PC-9 (cell line): ENCODE data around the gene ZDHHC16. TPM values are rescaled to one million over a fixed set of nuclear protein-coding genes. Genes with fewer than 3 reads are reported as not detected.

ENCODE experiments used
- BruUV-seq: library from RNA; stranded (reverse); fragments of 400-500 nt; replicated peaks from 2 replicates; lab custom pipeline; 2021; lab: Mats Ljungman, UMichigan
- CTCF ChIA-PET: fragments of 300-600 bp; sonication (Branson Sonifier 250); formaldehyde crosslinking; loops from one replicate; lab custom pipeline; 2022; ENCODE audit warnings: antibody characterized with exemption; lab: Charles Lee
- POLR2A ChIA-PET: fragments of 300-600 bp; sonication (Branson Sonifier 250); formaldehyde crosslinking; loops from one replicate; lab custom pipeline; 2022; ENCODE audit warnings: antibody characterized with exemption; ENCODE audit not compliant: unreplicated experiment; lab: Charles Lee
- DNase-seq, 2 experiments: peaks; one replicate each; pipeline versions ENCODE4 v3.0.0 to v3.0.0-alpha.2; 2015 to 2022; ENCODE audit warnings: mixed read lengths in 1 of 2
- H2AFZ ChIP-seq: fragments of 200-600 bp; sonication (generic); 2 replicates; pipeline ENCODE4 v1.8.1; 2017; ENCODE audit warnings: antibody characterized with exemption
- H3F3A ChIP-seq: fragments of 200-600 bp; sonication (generic); 2 replicates; pipeline ENCODE4 v1.8.1; 2017; ENCODE audit warnings: antibody characterized with exemption, mild to moderate bottlenecking, low read depth; ENCODE audit not compliant: insufficient read depth
- H3K27ac ChIP-seq: fragments of 200-600 bp; sonication (generic); 2 replicates; pipeline ENCODE4 v1.6.1; 2016; ENCODE audit warnings: mixed run types
- H3K27me3 ChIP-seq: fragments of 200-600 bp; sonication (generic); 2 replicates; pipeline ENCODE4 v1.6.1; 2016; ENCODE audit warnings: low read depth, mixed run types; ENCODE audit not compliant: insufficient read depth
- H3K36me3 ChIP-seq: fragments of 200-600 bp; sonication (generic); 2 replicates; pipeline ENCODE4 v1.6.1; 2016; ENCODE audit warnings: low read depth, mixed run types
- H3K4me1 ChIP-seq: fragments of 200-600 bp; sonication (generic); replicated peaks from 2 replicates; pipeline ENCODE4 v1.6.1; 2016; ENCODE audit warnings: mixed run types; ENCODE audit not compliant: insufficient read depth
- H3K4me2 ChIP-seq: fragments of 200-600 bp; sonication (generic); 2 replicates; pipeline ENCODE4 v1.6.1; 2017; ENCODE audit warnings: mixed run types
- H3K4me3 ChIP-seq: fragments of 200-600 bp; sonication (generic); 2 replicates; pipeline ENCODE4 v1.6.1; 2016; ENCODE audit warnings: mixed run types
- H3K79me2 ChIP-seq: fragments of 200-600 bp; sonication (generic); 2 replicates; pipeline ENCODE4 v1.6.1; 2017; ENCODE audit warnings: low read depth, mixed run types
- H3K9me2 ChIP-seq: fragments of 200-600 bp; sonication (generic); 2 replicates; pipeline ENCODE4 v1.8.1; 2017; ENCODE audit warnings: mild to moderate bottlenecking; ENCODE audit not compliant: insufficient read depth
- H3K9me3 ChIP-seq: fragments of 200-600 bp; sonication (generic); 2 replicates; pipeline ENCODE4 v1.8.1; 2016; ENCODE audit warnings: low read depth; ENCODE audit not compliant: insufficient read depth
- H4K20me1 ChIP-seq: fragments of 200-600 bp; sonication (generic); 2 replicates; pipeline ENCODE4 v1.8.1; 2017; ENCODE audit not compliant: insufficient read depth
- EZH2 ChIP-seq: fragments of 200-600 bp; sonication (generic); IDR thresholded peaks from 2 replicates; pipeline ENCODE4 v1.8.0; 2017; ENCODE audit warnings: antibody characterized with exemption, low read depth
- intact Hi-C: fragments of 100-400 bp; cut with micrococcal nuclease; formaldehyde crosslinking; loops from one replicate; pipeline ENCODE4 v1.10.0; 2022; ENCODE audit not compliant: unreplicated experiment
- total RNA-seq: library from RNA; stranded (reverse); gene quantifications from 2 replicates; pipeline ENCODE4 v1.2.3, GENCODE V29; 2021
- TF ChIP-seq, protein P1 (sequence below): fragments of 200-600 bp; sonication (generic); conservative IDR thresholded peaks from 2 replicates; pipeline ENCODE4 v1.6.1; 2017; ENCODE audit warnings: mixed run types, antibody characterized with exemption, mild to moderate bottlenecking, moderate library complexity

Gene ZDHHC16
- total RNA-seq, 1 experiment from 2014 or later: 29.6 TPM

DNA sequence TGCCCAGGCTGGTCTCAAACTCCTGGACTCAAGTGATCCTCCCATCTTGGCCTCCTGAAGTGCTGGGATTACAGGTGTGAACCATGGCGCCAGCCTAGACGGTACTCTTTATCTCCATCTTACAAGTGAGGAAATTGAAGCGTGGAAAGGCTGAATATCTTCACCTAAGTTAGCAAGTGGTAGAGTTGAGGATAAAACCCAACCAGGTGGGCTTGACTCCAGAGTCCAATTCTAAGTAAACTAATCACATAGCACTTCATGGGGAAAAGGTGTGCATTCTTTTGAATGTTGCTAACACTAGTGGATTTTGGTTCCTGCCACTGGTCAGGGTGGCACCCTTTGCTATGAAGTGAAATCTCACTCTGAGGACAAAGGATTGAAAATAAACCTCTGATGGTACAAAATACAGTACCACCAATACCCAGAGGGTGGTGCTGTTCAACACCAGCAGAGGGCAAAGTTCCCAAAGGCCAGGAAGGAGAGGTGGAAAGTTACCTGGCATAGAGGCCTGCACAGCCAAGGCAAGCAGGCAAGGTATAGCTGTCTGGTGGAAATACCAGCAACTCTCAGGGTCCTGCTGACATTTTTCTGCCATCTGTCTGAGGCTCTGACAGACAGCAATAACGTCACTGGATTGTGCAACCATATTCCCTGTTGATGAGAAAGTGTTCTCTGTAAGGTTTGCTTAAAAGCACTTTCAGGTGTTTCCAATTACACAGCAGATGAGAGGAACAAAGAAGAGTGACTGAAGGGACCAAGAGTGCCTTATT is 17.6 kb downstream of the ZDHHC16 start:
- peak; percentile 54 to 71 for DNase-seq
- Histone ChIP-seq H4K20me1 (no peaks in the 10 kb centered on the region; the same call in 1 of the 2 replicates), H3F3A (peaks cover 16% of the 10 kb centered on the region), H2AFZ (no peak overlapping the region), H3K36me3 (no peaks in the 10 kb centered on the region), H3K27me3 (no peaks in the 10 kb centered on the region), H3K4me1 (peaks cover 7% of the 10 kb centered on the region; the same call in 1 of the 2 replicates), H3K4me2 (no peak overlapping the region), H3K9me3 (no peaks in the 10 kb centered on the region), H3K4me3 (no peak overlapping the region), H3K27ac (0 out of 2 replicates have a peak overlapping the region, but pooled peaks have one; percentile 19), H3K79me2 (no peaks in the 10 kb centered on the region), H3K9me2 (no peaks in the 10 kb centered on the region)
- TF ChIP-seq, protein P1, sequence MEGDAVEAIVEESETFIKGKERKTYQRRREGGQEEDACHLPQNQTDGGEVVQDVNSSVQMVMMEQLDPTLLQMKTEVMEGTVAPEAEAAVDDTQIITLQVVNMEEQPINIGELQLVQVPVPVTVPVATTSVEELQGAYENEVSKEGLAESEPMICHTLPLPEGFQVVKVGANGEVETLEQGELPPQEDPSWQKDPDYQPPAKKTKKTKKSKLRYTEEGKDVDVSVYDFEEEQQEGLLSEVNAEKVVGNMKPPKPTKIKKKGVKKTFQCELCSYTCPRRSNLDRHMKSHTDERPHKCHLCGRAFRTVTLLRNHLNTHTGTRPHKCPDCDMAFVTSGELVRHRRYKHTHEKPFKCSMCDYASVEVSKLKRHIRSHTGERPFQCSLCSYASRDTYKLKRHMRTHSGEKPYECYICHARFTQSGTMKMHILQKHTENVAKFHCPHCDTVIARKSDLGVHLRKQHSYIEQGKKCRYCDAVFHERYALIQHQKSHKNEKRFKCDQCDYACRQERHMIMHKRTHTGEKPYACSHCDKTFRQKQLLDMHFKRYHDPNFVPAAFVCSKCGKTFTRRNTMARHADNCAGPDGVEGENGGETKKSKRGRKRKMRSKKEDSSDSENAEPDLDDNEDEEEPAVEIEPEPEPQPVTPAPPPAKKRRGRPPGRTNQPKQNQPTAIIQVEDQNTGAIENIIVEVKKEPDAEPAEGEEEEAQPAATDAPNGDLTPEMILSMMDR: peak; percentile 87
- no peak for TF ChIP-seq EZH2
- intact Hi-C loops: loop anchor here (1.0 to 5.0 kb wide), 4 partner anchors 90 to 268 kb away; partner anchors contain the start of gene ANKRD2
- ChIA-PET POLR2A (interaction anchor here (0.6 kb wide), 1 partner anchor 255 kb away, joined by 3 read pairs; no protein-coding TSS in a partner anchor), CTCF (interaction anchor here (0.7 kb wide), 1 partner anchor 32 kb away, joined by 3 read pairs; no protein-coding TSS in a partner anchor)
- BruUV-seq: no TSS peak

GRCh38 chr10:97464226-97464625 is 18.3 kb downstream of the ZDHHC16 start:
- H3K27me3 ChIP-seq: no peaks in the 10 kb centered on the region
- POLR2A ChIA-PET: interaction anchor here (0.6 kb wide), 1 partner anchor 88 kb away, joined by 3 read pairs; no protein-coding TSS in a partner anchor
- no peaks in the 10 kb centered on the region for H3K36me3 ChIP-seq
- peaks cover 16% of the 10 kb centered on the region for H3F3A ChIP-seq
- DNase-seq: no peak
- 0 out of 2 replicates have a peak overlapping the region, but pooled peaks have one; percentile 19 for H3K27ac ChIP-seq
- no peaks in the 10 kb centered on the region for H3K9me2 ChIP-seq
- no peak overlapping the region for H3K4me3 ChIP-seq
- no peak overlapping the region for H3K4me2 ChIP-seq
- H4K20me1 ChIP-seq: no peaks in the 10 kb centered on the region; the same call in 1 of the 2 replicates
- no peak overlapping the region for H2AFZ ChIP-seq
- H3K79me2 ChIP-seq: no peaks in the 10 kb centered on the region
- peaks cover 7% of the 10 kb centered on the region; the same call in 1 of the 2 replicates for H3K4me1 ChIP-seq
- no TSS peak for BruUV-seq
- CTCF ChIA-PET: interaction anchor here (0.7 kb wide), 1 partner anchor 31 kb away, joined by 3 read pairs; no protein-coding TSS in a partner anchor
- H3K9me3 ChIP-seq: no peaks in the 10 kb centered on the region
- no peak for TF ChIP-seq EZH2
- TF ChIP-seq, protein P1: no peak
- intact Hi-C loops: loop anchor here (5.0 kb wide), 1 partner anchor 108 kb away; the partner anchor contains the start of gene ANKRD2

DNA sequence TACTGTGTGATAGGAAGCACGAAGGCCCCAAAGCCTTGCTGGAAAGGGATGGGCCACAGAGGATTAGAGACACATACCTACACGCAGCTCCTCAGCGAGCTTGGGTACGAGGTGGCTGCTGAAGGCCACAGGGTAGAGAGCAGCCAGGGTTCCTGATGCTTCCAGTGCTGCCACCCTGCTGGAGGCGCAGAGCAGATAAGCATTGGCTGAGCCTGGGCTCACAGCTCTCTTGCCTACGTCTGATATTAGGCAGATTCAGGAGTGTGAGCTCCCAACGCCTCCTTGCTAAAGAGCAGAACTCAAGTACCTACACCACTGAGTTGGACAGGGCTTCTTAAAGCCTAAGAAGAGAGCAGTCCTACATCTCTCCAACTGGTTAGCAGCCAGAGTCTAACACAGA is 20.0 kb downstream of the ZDHHC16 start:
- CTCF ChIA-PET: interaction anchor here (1.1 to 1.9 kb wide), 2 partner anchors 10 to 105 kb away, joined by 4 to 5 read pairs; no protein-coding TSS in a partner anchor
- peaks cover 7% of the 10 kb centered on the region; the same call in 1 of the 2 replicates for H3K4me1 ChIP-seq
- H3F3A ChIP-seq: peaks cover 16% of the 10 kb centered on the region
- DNase-seq: no peak
- BruUV-seq: no TSS peak
- no peaks in the 10 kb centered on the region for H3K9me3 ChIP-seq
- H3K27me3 ChIP-seq: no peaks in the 10 kb centered on the region
- no peaks in the 10 kb centered on the region for H3K79me2 ChIP-seq
- H3K4me3 ChIP-seq: no peak overlapping the region
- no peaks in the 10 kb centered on the region for H3K9me2 ChIP-seq
- intact Hi-C loops: no loop called here
- no peak overlapping the region for H3K4me2 ChIP-seq
- H4K20me1 ChIP-seq: no peaks in the 10 kb centered on the region; the same call in 1 of the 2 replicates
- H2AFZ ChIP-seq: no peak overlapping the region
- TF ChIP-seq, protein P1: no peak
- TF ChIP-seq EZH2: no peak
- H3K27ac ChIP-seq: no peak overlapping the region
- H3K36me3 ChIP-seq: no peaks in the 10 kb centered on the region; the same call in 1 of the 2 replicates
- POLR2A ChIA-PET: interaction anchor here (0.6 kb wide), 1 partner anchor 181 kb away, joined by 17 read pairs; no protein-coding TSS in a partner anchor
